Measurements from ENCODE around the gene PKM. TPM values are rescaled to one million over a fixed set of nuclear protein-coding genes. Genes with fewer than 3 reads are reported as not detected.

The PKM gene
- total RNA-seq, 2 donors from 2014 or later, result 1,316 to 2,692 TPM

DNA sequence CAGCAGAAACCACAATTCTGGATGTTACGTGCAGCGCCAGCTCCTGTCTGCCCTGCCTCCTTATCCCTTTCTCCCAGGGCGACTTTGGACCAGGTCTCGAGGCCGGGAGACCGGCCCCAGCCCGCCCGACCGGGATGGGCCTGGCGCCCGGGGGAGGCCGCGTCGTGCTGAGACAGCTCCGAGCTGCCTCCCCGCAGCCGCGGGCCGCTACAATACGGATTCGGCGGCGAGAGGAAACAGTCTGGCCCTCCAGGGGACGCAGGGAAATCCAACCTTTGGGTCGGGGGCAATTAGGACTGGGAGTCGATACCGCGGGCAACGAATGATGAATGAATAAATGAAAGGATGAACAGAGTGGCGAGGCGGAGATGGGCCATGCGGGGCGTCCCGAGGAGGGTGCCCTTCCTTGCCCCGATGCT is 33.9 kb downstream of the PKM start:
- ATAC-seq (peak; percentile 4), DNase-seq (ENCODE audit: low spot score in 2 of 2) (peak in 1 of 2 donors; percentile 38)
- Mint-ChIP-seq H3K9me3 (no peaks in the 10 kb centered on the region), H3K36me3 (peaks cover 11 to 12% of the 10 kb centered on the region in 2 donors), H3K27ac (peak overlapping the region in 1 of 2 donors; percentile 87)

- ATAC-seq (peak; percentile 6 to 13), DNase-seq (ENCODE audit: low spot score in 2 of 2) (peak in 1 of 2 donors; percentile 12)
- Mint-ChIP-seq H3K9me3 (no peaks in the 10 kb centered on the region), H3K27ac (peak overlapping the region; percentile 29 to 41), H3K36me3 (peaks cover 11 to 12% of the 10 kb centered on the region in 2 donors)
Measured at GRCh38 chr15:72196409-72197040, 34.5 kb downstream of the PKM start.

DNA sequence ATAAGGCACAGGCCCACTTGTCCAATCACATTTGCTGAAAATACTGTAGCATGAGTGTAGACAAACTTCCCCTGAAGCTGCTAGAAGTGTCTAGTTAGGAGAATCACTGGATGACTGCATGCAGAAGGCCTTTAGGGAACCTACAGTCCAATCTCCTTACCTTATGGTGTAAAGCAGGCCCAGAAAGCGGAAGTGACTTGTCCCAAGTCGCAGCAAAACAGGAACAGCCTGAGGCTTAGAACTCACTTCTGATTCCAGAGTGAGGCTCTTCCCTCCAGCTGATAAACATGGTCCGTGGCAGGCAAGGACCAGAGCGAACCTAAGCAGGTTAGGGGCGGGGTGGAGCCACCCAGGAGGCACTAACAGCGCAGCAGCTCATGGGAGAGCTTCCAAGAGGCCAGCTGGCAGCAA is 35.9 kb downstream of the PKM start:
- DNase-seq (ENCODE audit: low spot score in 2 of 2) (no peak), ATAC-seq (no peak)
- Mint-ChIP-seq H3K9me3 (no peaks in the 10 kb centered on the region), H3K27ac (peak overlapping the region in 1 of 2 donors; percentile 82), H3K36me3 (peaks cover 6 to 7% of the 10 kb centered on the region in 2 donors)

DNA sequence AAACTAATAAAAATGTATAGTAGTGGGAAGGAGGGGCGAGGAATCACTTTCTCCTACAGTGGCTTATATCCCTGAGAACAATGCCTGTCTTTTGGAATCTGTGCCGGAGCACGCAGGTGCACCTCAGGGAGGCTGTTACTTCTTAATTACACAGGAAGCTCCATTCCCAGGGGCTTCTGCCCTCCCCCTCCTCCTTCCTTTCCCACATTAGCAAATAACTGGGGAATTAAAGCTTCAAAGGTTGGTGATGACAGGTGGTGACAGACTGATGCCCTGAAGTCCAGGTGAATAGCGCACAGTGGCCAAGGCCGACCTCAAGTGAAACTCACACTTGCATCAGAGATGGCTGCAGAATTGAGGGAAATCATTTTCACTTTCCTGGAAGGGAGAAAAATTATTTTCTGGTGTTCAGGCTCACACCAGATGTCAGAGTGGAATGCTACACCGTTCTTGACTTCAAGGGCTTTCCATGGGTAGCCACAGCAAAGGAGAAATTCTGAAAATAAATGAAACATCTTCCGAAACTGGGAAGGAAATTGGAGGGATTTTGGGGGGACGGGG is 37.1 kb downstream of the PKM start:
- H3K36me3 Mint-ChIP-seq, result peaks cover 0 to 6% of the 10 kb centered on the region in 2 donors

DNA sequence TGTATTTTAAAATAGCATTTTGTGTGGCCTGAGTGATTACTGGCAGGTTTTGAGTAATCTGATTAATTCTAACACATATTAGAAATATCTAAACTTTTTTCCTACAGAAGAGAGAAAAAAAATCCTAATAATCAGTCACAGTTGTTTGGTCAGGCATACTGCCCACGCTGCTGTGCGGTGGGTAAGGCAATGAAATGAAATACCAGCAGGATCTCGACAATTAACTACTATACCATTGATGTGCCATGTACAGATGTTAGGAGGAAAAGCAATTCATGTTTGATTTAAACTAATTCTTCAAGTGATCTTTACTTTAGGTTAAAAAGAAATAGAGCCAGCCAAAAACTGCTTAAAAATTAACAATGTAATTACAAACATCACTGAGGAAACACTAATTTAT is 38.6 kb downstream of the PKM start:
- no peaks in the 10 kb centered on the region for H3K36me3 Mint-ChIP-seq
- ATAC-seq (no peak), DNase-seq (ENCODE audit: low spot score in 2 of 2) (no peak)
- H3K9me3 Mint-ChIP-seq, result no peaks in the 10 kb centered on the region
- no peak overlapping the region for H3K27ac Mint-ChIP-seq

More for the DNA sequence above, 37.1 kb downstream of the PKM start:
- no peak overlapping the region for H3K27ac Mint-ChIP-seq
- no peaks in the 10 kb centered on the region for H3K9me3 Mint-ChIP-seq
- DNase-seq (ENCODE audit: low spot score in 2 of 2) (no peak), ATAC-seq (no peak)

- Mint-ChIP-seq H3K36me3 (no peaks in the 10 kb centered on the region), H3K27ac (no peak overlapping the region), H3K9me3 (no peaks in the 10 kb centered on the region)
- peak in 1 of 2 donors; percentile 14 for ATAC-seq
- no peak for DNase-seq (ENCODE audit: low spot score in 2 of 2)
Measured at GRCh38 chr15:72189250-72189902, 41.6 kb downstream of the PKM start.

GRCh38 chr15:72184165-72184811 is 46.7 kb downstream of the PKM start:
- H3K9me3 Mint-ChIP-seq, result no peaks in the 10 kb centered on the region
- ATAC-seq (peak in 1 of 2 donors; percentile 20), DNase-seq (ENCODE audit: low spot score in 2 of 2) (no peak)
- H3K36me3 Mint-ChIP-seq, result no peaks in the 10 kb centered on the region
- H3K27ac Mint-ChIP-seq, result no peak overlapping the region

DNA sequence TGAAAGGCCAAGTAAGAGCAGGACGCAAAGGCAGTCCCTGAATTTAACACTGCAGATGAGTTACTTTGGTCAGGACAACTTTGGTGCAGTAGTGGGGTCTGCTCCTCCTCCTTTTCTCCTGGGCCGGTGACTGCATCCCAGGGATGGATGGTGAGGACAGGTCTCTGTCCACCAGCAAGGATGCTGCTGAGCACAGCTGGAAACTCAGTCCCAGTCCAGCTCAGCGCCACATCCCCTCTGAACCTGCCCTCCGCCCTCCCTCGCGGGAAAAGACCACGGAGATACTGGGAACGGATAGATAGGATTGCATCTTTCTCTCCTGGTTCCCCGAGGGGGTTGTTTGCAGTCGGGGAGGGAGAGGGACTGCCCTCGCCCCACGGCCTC is 47.2 kb downstream of the PKM start:
- DNase-seq (ENCODE audit: low spot score in 2 of 2) (no peak), ATAC-seq (peak in 1 of 2 donors; percentile 5)
- no peak overlapping the region for H3K27ac Mint-ChIP-seq
- no peaks in the 10 kb centered on the region for H3K9me3 Mint-ChIP-seq
- H3K36me3 Mint-ChIP-seq, result no peaks in the 10 kb centered on the region

GRCh38 chr15:72182673-72183072 is 48.3 kb downstream of the PKM start:
- H3K36me3 Mint-ChIP-seq, result no peaks in the 10 kb centered on the region
- no peak for ATAC-seq

GRCh38 chr15:72182244-72182643 is 48.7 kb downstream of the PKM start:
- no peak for DNase-seq (ENCODE audit: low spot score in 2 of 2)
- ATAC-seq, result no peak
- H3K36me3 Mint-ChIP-seq, result no peaks in the 10 kb centered on the region
- H3K27ac Mint-ChIP-seq, result no peak overlapping the region
- no peaks in the 10 kb centered on the region for H3K9me3 Mint-ChIP-seq

More at GRCh38 chr15:72182673-72183072, 48.3 kb downstream of the PKM start:
- Mint-ChIP-seq H3K27ac (no peak overlapping the region), H3K9me3 (no peaks in the 10 kb centered on the region)
- DNase-seq (ENCODE audit: low spot score in 2 of 2), result no peak

GRCh38 chr15:72180761-72181324 is 50.1 kb downstream of the PKM start:
- Mint-ChIP-seq H3K9me3 (no peaks in the 10 kb centered on the region), H3K27ac (no peak overlapping the region), H3K36me3 (no peaks in the 10 kb centered on the region)
- ATAC-seq (no peak), DNase-seq (ENCODE audit: low spot score in 2 of 2) (no peak)

DNA sequence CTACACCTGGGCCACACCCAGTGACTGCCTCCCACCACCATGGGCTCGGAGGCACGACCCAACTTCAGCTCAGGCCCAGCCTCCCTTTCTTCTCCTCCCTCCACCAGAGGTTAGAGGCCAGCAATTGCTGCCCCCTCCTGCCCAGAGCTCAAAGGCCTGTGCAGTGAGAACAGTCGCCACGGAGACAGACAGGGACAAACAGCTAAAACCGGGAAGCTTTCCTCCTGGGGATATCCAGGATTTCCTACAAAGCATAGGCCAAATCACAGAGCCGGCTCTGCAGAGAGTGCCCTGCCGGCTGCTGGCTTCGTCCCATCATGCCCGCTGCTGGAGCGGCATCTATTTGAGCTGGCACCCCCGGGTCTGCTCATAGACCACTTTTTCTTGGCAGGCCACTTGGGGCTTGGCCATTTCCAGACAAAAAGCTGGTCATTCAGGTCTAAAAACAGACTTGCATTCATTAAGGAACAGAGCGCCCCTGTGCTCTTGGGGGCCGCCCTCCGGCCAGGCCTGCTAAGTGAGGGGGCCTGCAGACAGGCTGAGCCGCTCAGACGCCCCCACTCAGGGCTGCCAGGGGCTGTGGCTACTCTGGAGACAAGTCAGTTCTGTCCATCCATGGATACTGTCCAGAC is 50.9 kb downstream of the PKM start:
- H3K27ac Mint-ChIP-seq, result no peak overlapping the region
- ATAC-seq (no peak), DNase-seq (ENCODE audit: low spot score in 2 of 2) (no peak)
- no peaks in the 10 kb centered on the region for H3K9me3 Mint-ChIP-seq
- no peaks in the 10 kb centered on the region for H3K36me3 Mint-ChIP-seq

GRCh38 chr15:72178976-72179585 is 51.9 kb downstream of the PKM start:
- H3K27ac Mint-ChIP-seq, result no peak overlapping the region
- DNase-seq (ENCODE audit: low spot score in 2 of 2) (no peak), ATAC-seq (no peak)
- no peaks in the 10 kb centered on the region for H3K36me3 Mint-ChIP-seq
- H3K9me3 Mint-ChIP-seq, result no peaks in the 10 kb centered on the region

- DNase-seq (ENCODE audit: low spot score in 2 of 2) (no peak), ATAC-seq (no peak)
- H3K36me3 Mint-ChIP-seq, result no peaks in the 10 kb centered on the region
- H3K27ac Mint-ChIP-seq, result no peak overlapping the region
- H3K9me3 Mint-ChIP-seq, result no peaks in the 10 kb centered on the region
Measured at GRCh38 chr15:72176743-72177142, 54.2 kb downstream of the PKM start.

DNA sequence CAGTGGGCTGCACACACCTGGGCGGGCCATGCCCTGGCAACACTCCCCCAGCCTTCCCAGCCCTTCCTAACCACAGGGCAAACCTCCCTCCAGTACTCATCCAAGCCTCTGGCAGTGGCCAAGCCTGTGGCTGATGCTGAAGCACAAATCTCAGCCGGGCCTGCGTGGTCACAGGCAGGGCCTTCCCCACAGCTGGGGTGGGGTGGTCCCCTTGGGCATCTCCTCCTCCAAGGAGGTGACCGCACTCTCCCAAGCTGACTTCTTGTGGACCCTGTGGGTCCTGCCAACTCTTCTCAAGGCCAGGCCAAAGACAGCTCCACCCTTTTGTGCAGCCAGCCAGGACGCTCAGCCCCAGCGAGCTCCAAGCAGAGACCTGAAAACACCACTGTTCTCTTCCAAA is 54.8 kb downstream of the PKM start:
- Mint-ChIP-seq H3K9me3 (no peaks in the 10 kb centered on the region), H3K36me3 (no peaks in the 10 kb centered on the region), H3K27ac (no peak overlapping the region)
- ATAC-seq (no peak), DNase-seq (ENCODE audit: low spot score in 2 of 2) (no peak)
